HG03196 (cell line): ENCODE data around the gene COMMD7.
"Not testable (repeated sequence)": the region's sequence is repeated elsewhere in the genome, so short reads cannot be mapped to it uniquely, and the experiment has no call there.

Experiments used
- ATAC-seq: cut with Tn5 transposase; IDR thresholded peaks from one replicate; pipeline ENCODE4 v1.9.1; 2021; ENCODE audit not compliant: unreplicated experiment

The COMMD7 gene

GRCh38 chr20:32737371-32738223 lies 5.7 kb downstream of the COMMD7 start:
- no peak for ATAC-seq

- ATAC-seq, result no peak
These were observed 11.4 kb downstream of the COMMD7 start for GRCh38 chr20:32731882-32732266.

GRCh38 chr20:32729334-32729733 lies 13.9 kb downstream of the COMMD7 start:
- ATAC-seq, result not testable (repeated sequence)

- not testable (repeated sequence) for ATAC-seq
These were observed 14.8 kb downstream of the COMMD7 start for GRCh38 chr20:32728435-32728834.

GRCh38 chr20:32727683-32728082 lies 15.6 kb downstream of the COMMD7 start:
- no peak for ATAC-seq

- ATAC-seq, result no peak
These were observed 24.4 kb downstream of the COMMD7 start for GRCh38 chr20:32718749-32719348.

GRCh38 chr20:32711346-32711745 lies 31.9 kb downstream of the COMMD7 start:
- ATAC-seq, result no peak

- no peak for ATAC-seq
These were observed 33.6 kb downstream of the COMMD7 start for GRCh38 chr20:32709632-32710121.

- not testable (repeated sequence) for ATAC-seq
These were observed 34.1 kb downstream of the COMMD7 start for GRCh38 chr20:32709029-32709631.

- no peak for ATAC-seq
These were observed 35.3 kb downstream of the COMMD7 start for GRCh38 chr20:32707691-32708581.

- ATAC-seq, result no peak
These were observed 36.8 kb downstream of the COMMD7 start for GRCh38 chr20:32706486-32706885.

GRCh38 chr20:32702706-32703425 lies 40.4 kb downstream of the COMMD7 start:
- ATAC-seq, result no peak

GRCh38 chr20:32697608-32698007 lies 45.7 kb downstream of the COMMD7 start:
- ATAC-seq, result no peak

- no peak for ATAC-seq
These were observed 48.2 kb downstream of the COMMD7 start for GRCh38 chr20:32695089-32695488.

- not testable (repeated sequence) for ATAC-seq
These were observed 54.3 kb downstream of the COMMD7 start for GRCh38 chr20:32688966-32689365.

GRCh38 chr20:32687180-32687532 lies 56.1 kb downstream of the COMMD7 start:
- no peak for ATAC-seq

GRCh38 chr20:32686530-32687179 lies 56.6 kb downstream of the COMMD7 start:
- no peak for ATAC-seq

- no peak for ATAC-seq
These were observed 57.4 kb downstream of the COMMD7 start for GRCh38 chr20:32685541-32686529.
